ENCODE measurements around the gene CYBA.

DNA sequence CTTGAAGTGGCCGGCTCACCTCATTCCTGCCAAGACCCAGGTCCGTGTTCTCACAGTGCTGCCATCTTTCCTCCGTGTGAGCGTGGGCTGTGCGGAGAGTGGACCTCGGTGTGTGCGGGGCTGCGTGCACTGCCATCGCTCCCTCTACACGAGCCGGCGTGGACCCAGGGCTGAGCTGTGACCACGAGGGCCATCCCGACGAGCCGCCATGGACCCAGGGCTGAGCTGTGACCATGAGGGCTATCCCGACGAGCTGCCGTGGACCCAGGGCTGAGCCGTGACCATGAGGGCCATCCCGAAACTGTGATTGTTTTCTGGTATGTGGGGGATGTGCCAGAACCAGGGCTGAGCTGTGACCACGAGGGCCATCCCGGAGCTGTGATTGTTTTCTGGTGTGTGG is 21.0 kb upstream of the CYBA start:
- no peak for TF ChIP-seq BHLHE40 (IDR thresholded peaks at IDR 0.05; ENCODE audit: low read depth, low read length)
- no peak for TF ChIP-seq RCOR1 (IDR thresholded peaks at IDR 0.05; ENCODE audit: insufficient replicate concordance, low read length)
- TF ChIP-seq, protein P1, sequence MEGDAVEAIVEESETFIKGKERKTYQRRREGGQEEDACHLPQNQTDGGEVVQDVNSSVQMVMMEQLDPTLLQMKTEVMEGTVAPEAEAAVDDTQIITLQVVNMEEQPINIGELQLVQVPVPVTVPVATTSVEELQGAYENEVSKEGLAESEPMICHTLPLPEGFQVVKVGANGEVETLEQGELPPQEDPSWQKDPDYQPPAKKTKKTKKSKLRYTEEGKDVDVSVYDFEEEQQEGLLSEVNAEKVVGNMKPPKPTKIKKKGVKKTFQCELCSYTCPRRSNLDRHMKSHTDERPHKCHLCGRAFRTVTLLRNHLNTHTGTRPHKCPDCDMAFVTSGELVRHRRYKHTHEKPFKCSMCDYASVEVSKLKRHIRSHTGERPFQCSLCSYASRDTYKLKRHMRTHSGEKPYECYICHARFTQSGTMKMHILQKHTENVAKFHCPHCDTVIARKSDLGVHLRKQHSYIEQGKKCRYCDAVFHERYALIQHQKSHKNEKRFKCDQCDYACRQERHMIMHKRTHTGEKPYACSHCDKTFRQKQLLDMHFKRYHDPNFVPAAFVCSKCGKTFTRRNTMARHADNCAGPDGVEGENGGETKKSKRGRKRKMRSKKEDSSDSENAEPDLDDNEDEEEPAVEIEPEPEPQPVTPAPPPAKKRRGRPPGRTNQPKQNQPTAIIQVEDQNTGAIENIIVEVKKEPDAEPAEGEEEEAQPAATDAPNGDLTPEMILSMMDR (conservative IDR thresholded peaks at IDR 0.05; ENCODE audit: low read depth, low read length), result no peak

Data from IMR-90 (cell line).